GM21737 (cell line): ENCODE data around the gene SRGAP3.

Experiments used
- ATAC-seq: cut with Tn5 transposase; IDR thresholded peaks from one replicate; pipeline ENCODE4 v1.9.1; 2021; ENCODE audit warnings: mild to moderate bottlenecking, moderate library complexity; ENCODE audit not compliant: unreplicated experiment

Gene SRGAP3

GRCh38 chr3:9066775-9067174 lies 182.7 kb downstream of the SRGAP3 start:
- no peak for ATAC-seq

- no peak for ATAC-seq
Observed at GRCh38 chr3:9066141-9066540, 183.3 kb downstream of the SRGAP3 start.

DNA sequence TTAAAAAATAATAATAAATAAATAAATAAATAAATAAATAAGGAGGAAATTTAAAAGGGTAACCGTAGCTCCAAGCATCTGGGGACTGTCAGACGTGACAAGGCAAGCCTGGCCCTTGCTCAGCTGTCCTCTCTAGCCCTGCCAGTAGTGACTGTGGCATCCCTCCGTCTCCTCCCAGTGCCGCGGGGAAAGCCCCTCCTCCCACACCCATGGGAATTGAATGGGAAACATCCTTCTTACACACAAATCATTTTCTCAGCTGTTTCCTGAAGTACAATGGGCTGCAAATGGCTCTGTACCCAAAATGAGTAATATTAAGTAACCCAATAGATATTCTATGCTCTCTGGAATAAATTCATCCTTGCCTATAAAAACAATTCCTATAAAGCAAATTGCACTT lies 184.6 kb downstream of the SRGAP3 start:
- no peak for ATAC-seq

DNA sequence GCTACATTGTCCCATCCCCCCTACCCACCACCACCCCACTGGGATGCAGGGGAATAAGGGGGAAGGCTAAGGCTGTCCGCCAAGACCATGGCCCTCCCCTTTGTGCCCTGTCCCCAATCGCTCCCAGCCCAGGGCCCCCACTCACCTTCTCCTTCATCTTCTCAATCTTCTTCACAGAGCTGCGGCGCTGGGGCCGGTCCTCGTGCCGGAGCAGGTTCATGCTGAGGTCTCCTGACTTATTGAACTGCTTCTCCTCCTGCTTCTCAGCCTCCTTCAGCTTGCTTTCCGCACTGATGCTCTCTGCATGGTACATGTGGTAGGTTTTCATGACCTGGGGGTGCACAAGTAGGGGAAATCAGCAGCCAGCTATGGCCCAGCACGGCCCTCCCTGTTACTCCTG lies 185.2 kb downstream of the SRGAP3 start:
- no peak for ATAC-seq

DNA sequence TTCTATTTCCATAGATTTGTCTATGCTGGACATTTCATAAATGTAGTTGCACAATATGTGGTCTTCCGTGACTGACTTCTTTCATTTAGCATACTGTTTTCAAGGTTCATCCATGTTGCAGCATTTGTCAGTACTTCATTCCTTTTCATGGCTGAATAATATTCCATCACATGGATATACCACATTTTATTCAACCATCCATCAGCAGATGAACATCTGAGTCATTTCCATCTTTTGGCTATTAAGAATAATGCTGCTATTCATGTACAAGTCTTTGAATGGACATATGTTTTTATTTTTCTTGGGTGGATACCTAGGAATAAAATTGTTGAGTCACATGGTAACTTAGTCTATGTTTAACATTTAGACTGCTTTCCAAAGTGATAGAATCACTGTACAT lies 186.9 kb downstream of the SRGAP3 start:
- ATAC-seq = no peak

DNA sequence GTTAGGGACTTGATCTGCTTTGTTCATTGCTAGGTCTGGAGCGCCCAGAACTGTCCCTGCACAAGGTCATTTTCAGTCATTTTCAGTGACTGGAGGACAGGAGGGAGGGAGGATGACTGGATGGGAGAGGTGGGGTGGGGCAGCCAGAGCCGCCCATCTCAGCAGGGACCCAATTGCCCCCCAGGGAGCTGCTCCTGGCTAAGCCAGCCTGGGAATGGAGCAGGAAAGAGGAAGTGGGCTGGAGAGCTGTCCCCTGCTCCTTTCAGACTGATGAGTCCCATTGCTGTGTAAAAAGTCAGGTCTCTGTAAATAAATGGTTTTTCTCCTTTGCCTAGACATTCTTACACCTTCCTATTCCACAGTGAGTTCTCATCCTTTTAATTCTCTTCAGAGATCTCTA lies 187.8 kb downstream of the SRGAP3 start:
- ATAC-seq = no peak

DNA sequence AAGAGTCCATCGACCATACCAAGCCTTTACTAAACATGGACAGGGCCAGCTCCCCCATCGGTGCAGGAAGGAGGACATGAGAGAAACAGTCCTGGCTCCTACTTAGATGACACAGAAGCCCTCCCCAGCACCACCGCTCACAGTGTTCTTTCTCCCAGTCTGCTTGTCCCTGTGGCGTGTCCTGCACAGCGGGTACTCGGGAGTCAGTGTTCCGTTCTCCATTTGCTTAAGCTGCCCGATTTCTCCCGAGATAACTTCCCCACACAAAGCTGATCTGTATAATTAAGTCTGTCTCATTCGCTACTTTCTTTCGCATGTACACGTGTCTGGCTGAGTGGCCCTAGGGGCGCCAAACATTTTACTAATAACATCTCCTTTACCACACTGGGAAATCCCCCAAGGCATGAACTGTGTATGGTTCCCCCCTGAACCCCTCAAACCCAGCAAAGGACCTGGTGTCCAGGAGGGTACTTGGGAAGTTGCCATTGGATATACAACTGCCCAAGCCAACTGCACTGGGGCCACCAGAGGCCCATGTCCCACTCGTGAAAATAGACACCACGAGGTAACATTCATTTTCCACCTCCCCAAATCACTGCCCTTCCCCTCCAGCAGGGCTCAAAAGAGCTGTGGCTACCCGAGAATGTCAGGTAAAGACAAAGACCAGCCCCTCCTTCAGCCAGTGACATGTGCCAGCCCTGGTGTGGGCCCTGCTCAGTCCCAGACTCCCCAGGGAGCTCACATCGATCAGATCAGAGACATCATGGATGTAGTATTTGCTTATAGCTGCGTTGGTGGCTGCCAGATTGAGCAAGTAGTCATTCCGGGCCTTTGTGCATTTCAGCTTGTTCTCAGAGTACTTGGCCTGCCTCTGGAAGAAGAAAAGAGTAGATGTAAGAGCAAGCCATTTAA lies 189.7 kb downstream of the SRGAP3 start:
- ATAC-seq = no peak

DNA sequence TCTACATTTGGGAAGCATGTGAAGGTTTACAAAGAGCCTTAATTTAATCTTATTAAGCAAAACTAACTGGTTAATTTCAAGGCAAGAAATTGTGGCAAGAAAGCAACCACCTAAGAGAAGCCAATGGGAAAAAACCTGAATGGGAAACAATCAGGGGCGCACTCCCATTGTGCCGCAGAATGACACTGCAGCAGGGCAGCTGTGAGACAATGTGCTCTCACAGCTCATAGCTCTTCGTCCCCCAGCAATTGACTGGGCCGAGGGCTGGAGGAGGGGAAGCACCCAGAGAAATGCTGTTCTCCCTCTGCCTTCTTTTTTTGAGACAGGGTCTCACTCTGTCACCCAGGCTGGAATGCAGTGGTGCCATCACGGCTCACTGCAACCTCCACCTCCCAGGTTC lies 192.9 kb downstream of the SRGAP3 start:
- no peak for ATAC-seq

DNA sequence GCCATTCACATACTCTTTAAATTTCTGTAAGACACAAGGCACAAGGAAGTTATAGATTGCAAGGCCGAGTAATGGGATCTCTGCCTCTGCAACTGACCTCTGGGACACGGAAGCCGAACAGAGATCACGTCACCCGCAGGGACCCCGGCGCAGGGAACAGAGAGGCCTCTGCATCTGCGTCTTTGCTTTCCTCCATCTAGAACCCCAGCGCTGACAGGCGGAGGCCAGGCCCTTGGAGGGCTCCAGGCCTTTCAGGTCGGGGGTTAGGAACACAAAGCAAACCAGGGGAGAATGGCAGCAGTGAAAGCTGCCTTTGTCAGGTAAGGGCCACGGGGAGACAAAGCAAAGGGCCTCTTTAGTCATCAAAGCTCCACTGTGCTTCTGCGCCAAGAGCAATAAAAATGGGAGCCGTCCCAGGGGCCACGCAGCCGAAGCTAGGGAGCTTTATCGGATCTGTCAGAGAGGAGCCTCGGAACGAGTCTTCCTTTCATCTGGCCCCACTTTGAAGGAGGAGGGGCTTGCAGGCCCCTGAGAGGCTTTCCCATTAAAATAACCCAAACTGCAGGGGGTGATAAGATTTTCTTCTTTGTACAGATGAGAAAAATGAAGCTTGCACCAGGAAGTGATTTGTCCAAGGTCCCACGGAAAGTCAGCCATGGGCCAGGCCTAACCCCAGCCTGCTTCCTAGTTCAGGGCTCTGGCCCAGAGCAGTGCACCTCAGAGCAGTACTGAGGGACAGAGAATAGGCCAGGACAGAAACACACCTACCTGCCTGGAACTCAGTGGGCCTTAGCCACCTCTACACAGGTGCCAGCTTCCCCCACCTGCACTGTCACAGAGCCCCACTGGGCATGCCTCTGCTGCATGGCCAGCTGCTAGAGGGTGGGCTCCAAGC lies 201.7 kb downstream of the SRGAP3 start:
- no peak for ATAC-seq

DNA sequence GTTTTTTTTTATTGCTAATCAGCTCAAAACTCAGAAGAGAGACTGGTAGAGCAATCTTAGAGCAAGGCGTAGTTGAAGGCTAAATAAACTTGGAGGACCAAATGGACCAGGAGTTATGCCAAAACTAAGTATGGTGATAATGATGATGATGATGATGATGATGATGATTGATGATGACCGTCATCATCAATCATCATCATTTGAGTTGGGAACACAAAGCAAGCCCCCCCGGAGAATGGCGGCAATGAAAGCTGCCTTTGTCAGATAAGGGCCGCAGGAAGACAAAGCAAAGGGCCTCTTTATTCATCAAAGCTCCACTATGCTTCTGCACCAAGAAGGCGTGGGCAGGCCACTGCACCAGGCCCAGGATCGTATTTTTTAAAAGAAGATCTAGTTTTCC lies 204.1 kb downstream of the SRGAP3 start:
- no peak for ATAC-seq

DNA sequence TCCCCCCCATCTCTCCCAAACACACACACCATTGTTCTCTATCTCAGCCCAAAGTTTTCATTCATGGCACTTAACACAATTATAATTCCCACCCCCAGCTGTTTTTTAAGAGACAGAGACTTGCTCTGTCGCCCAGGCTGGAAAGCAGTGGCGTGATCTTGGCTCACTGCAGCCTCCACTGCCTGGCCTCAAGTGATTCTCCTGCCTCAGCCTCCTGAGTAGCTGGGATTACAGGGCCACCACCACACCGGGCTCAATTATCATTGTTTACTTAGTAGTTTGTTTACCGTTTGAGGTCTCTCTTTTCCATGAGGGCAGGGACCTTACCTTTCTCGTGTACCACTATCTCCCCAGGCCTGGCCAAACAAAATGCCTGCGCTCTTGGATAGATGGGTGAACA lies 206.4 kb downstream of the SRGAP3 start:
- ATAC-seq = no peak

DNA sequence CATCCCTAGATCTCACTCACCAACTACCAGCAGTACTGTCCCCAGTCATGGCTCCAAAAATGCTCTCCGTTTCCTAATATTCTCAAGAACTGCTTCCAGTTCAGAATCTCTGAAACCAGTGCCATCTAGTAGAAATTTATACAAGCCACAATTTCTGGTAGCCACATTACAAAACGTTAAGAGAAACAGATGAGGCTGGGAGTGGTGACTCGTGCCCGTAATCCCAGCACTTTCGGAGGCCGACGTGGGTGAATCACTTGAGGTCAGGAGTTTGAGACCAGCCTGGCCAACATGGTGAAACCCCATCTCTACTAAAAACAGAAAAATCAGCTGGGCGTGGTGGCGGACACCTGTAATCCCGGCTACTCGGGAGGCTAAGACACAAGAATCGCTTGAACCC lies 207.8 kb downstream of the SRGAP3 start:
- ATAC-seq = no peak

DNA sequence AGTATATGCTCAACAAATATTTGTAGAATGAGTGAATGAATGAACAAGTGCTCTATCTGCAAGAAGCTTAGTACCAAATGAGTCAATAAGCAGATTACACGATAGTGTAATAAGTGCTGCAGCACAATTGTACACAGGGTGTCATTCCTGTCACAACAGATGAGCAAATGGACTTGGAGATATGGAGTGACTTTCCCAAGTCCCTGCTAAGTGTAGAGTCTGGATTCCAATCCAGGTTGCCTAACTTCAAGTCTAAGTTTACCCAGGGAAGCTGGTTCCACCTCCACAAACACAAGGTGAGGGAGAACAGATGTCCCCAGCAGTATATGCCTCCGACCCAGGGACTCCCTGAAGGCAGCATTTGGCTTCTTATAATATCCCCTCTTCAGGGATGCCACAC lies 208.4 kb downstream of the SRGAP3 start:
- ATAC-seq = no peak

DNA sequence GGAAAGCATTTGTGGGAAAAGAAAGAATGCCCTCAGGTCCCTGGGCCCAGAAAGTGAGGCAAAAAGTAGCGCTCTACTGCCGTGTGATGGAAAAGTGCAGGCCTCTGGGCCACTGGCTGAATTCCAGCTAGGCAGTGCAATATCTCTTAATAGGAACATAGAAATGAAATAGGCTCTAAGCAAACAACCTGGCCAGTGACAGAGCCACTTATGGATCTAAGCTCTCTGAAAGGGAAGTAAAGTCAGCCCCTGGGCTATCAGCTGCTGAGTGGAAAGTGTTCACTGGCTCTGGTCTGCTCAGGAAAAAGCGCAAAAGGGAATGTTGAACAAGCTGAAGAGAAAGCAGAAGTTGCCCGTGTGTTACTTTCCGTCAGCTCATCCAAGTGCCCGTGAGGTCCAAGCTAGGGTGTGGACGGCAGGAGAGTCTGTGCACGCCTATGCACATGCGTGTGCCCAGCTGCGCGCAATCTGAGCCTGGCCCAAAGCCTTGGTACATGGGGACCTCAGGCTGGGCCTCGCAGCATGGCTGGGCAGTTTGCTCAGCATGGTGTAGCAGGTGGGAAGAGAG lies 212.2 kb downstream of the SRGAP3 start:
- ATAC-seq = no peak

- no peak for ATAC-seq
Observed at GRCh38 chr3:9036404-9037131, 212.9 kb downstream of the SRGAP3 start.

- no peak for ATAC-seq
Observed at GRCh38 chr3:9035961-9036360, 213.5 kb downstream of the SRGAP3 start.

DNA sequence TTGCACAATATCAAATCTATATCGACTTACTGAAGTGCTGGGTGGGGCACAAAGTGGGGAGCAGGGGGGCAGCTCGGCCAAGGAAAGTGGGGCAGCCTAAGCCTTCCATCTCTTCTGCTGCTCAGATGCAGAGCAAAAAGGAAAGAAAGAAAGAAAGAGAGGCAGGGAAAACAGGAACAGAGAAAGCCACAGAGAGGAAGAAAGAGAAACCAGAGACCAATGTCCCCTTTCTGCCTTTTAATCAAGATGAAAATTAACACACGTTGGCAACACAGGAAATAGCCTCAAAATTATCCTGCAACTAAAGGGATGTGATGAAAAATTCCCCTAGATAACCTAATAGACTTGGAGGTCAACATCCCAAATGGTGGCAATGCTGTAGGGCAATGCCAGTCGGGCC lies 214.0 kb downstream of the SRGAP3 start:
- ATAC-seq = no peak

GRCh38 chr3:9033867-9034266 lies 215.6 kb downstream of the SRGAP3 start:
- no peak for ATAC-seq

DNA sequence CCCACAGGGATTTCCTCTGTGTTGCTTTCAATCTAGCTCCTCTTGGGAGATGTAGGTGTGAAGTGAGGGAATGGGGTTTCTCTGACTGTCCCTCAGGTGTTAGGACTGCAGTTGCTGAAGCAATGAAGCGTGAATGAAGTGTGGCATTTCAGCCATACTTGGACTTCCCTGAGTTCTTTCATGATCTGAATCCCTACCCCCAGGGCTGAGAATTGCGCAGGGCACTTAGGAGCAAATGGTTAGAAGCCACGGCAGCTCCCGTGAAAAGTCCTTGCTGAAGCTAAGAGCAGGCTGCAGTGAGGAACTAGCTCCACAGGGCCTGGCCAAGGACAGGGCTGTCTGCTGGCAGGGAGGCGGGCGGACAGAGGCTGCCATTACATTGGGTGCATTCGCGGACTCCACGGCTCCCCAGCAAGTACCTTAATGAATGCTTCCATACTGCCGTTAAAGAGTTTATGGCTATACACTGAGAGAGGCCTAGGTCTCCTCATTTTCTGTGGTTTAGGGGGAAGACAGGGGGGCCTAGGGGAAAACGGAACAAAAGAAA lies 217.1 kb downstream of the SRGAP3 start:
- ATAC-seq = no peak

- ATAC-seq = no peak
Observed at GRCh38 chr3:9030034-9030433, 219.4 kb downstream of the SRGAP3 start.

GRCh38 chr3:9028134-9028533 lies 221.3 kb downstream of the SRGAP3 start:
- no peak for ATAC-seq
